Uterus (tissue), 4 donors: ENCODE results near the gene SRRM1. TPM values are rescaled to one million over a fixed set of nuclear protein-coding genes. Genes with fewer than 3 reads are reported as not detected.

Source experiments
- DNase-seq, 2 donors: peaks; one replicate each; pipeline ENCODE4 v3.0.0-alpha.2; 2019 to 2020
- H3K27ac ChIP-seq, 2 donors: fragments of 200-600 bp; sonication (generic); 1 replicate in 1 of 2; 2 replicates in 1 of 2; pipeline ENCODE4 v1.5.1; 2016 to 2018
- H3K27me3 ChIP-seq, 2 donors: fragments of 200-600 bp; sonication (generic); one replicate each; pipeline ENCODE4 v1.5.1; 2018 to 2019; ENCODE audit warnings: control low read depth in 1 of 2
- H3K36me3 ChIP-seq, 2 donors: fragments of 200-600 bp; sonication (generic); one replicate each; pipeline ENCODE4 v1.5.1; 2019; ENCODE audit warnings: control low read depth in 1 of 2
- H3K4me1 ChIP-seq, 2 donors: fragments of 200-600 bp; sonication (generic); one replicate each; pipeline ENCODE4 v1.5.1; 2018 to 2019; ENCODE audit warnings: control low read depth in 1 of 2
- H3K4me3 ChIP-seq, 2 donors: fragments of 200-600 bp; sonication (generic); 1 replicate in 1 of 2; 2 replicates in 1 of 2; pipeline ENCODE4 v1.5.1; 2018 to 2019; ENCODE audit warnings: mild to moderate bottlenecking in 1 of 2
- H3K9me3 ChIP-seq, 2 donors: fragments of 200-600 bp; sonication (generic); one replicate each; pipeline ENCODE4 v1.5.1; 2019; ENCODE audit warnings: control low read depth in 1 of 2
- CTCF ChIP-seq, 4 experiments: fragments of 200-600 bp in 2 of 4; fragments of 450-650 bp in 2 of 4; sonication (generic) in 2 of 4; IDR thresholded peaks; one replicate each; pipeline ENCODE4 v1.5.1; 2016 to 2019; ENCODE audit warnings: antibody characterized with exemption in 4 of 4, mild to moderate bottlenecking in 2 of 4, moderate library complexity in 1 of 4
- POLR2A ChIP-seq, 2 donors: fragments of 450-650 bp; IDR thresholded peaks; one replicate each; pipeline ENCODE4 v1.6.1; 2016; ENCODE audit warnings: antibody characterized with exemption in 2 of 2, mild to moderate bottlenecking in 1 of 2, moderate library complexity in 1 of 2
- intact Hi-C: fragments of 100-400 bp; cut with DNase I; formaldehyde crosslinking; loops from one replicate; pipeline ENCODE4 v1.15.1; 2023; ENCODE audit warnings: low total_unique reads
- total RNA-seq, 4 donors: library from RNA; depleted of rRNA in 3 of 4; stranded (reverse); fragments of >200 nt in 3 of 4; gene quantifications; one replicate each; pipeline versions ENCODE4 v1.1.0 to v1.2.4, GENCODE V29; 2014 to 2023
- donor health status: DM: yes; HTN: yes; CAD: no.

SRRM1 gene
- total RNA-seq, 4 donors from 2014 or later: 92.6 to 177 (median 129) TPM

DNA sequence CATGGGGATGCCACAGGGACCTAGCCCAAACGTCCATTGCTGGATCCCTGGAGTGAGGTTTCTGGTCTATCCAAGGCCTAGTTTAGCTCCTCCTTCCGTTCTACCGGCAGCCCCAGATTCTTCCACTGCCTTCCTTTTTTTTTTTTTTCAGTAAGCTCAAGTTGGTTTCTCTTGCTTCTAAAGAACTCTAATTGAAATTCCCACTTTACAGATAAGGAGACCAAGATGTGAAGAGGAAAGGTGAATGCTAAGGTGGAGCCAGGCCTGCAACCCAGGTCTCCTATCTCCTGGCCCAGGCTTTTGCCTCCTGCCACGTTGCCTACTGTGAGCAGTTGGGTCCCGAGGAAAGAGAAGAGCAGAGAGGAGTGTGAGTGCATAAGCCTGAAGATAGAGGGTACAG is 70.6 kb downstream of the SRRM1 start:
- DNase-seq: no peak
- Histone ChIP-seq H3K4me3 (no peak overlapping the region), H3K36me3 (no peaks in the 10 kb centered on the region), H3K4me1 (no peaks in the 10 kb centered on the region), H3K27me3 (no peaks in the 10 kb centered on the region), H3K9me3 (no peaks in the 10 kb centered on the region), H3K27ac (no peak overlapping the region)
- intact Hi-C loops: no loop called here
- TF ChIP-seq POLR2A (IDR thresholded peaks at IDR 0.05): no peak
- TF ChIP-seq CTCF (IDR thresholded peaks at IDR 0.05): no peak

- intact Hi-C loops: no loop called here
- Histone ChIP-seq H3K27me3 (no peaks in the 10 kb centered on the region), H3K4me1 (no peaks in the 10 kb centered on the region), H3K4me3 (no peak overlapping the region), H3K27ac (no peak overlapping the region), H3K9me3 (no peaks in the 10 kb centered on the region), H3K36me3 (no peaks in the 10 kb centered on the region)
- DNase-seq: no peak
- TF ChIP-seq CTCF (IDR thresholded peaks at IDR 0.05) (no peak), POLR2A (IDR thresholded peaks at IDR 0.05) (no peak)
Observed at GRCh38 chr1:24714859-24715520, 71.9 kb downstream of the SRRM1 start.

DNA sequence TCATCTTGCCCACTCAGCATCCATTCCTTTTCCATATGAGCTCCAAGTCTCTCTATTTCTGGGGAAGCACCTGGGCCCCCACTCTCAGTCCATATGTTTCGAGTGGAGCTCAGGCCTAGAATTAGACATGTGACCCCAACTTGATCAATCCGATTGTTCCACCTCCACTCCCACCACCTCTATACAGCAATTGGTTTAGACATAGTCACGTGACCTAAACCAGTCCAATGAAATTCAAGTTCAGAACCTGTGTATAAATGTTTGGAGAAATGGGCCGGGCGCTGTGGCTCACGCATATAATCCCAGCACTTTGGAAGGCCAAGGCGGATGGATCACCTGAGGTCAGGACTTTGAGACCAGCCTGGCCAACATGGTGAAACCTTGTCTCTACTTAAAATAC is 72.6 kb downstream of the SRRM1 start:
- Histone ChIP-seq H3K36me3 (no peaks in the 10 kb centered on the region), H3K27ac (no peak overlapping the region), H3K9me3 (no peaks in the 10 kb centered on the region), H3K4me3 (no peak overlapping the region), H3K4me1 (no peaks in the 10 kb centered on the region), H3K27me3 (no peaks in the 10 kb centered on the region)
- intact Hi-C loops: no loop called here
- no peak for TF ChIP-seq POLR2A (IDR thresholded peaks at IDR 0.05)
- no peak for TF ChIP-seq CTCF (IDR thresholded peaks at IDR 0.05)
- no peak for DNase-seq

- Histone ChIP-seq H3K36me3 (no peaks in the 10 kb centered on the region), H3K9me3 (no peaks in the 10 kb centered on the region), H3K4me3 (no peak overlapping the region), H3K27me3 (no peaks in the 10 kb centered on the region), H3K27ac (peak overlapping the region in 1 of 2 donors; percentile 44), H3K4me1 (no peaks in the 10 kb centered on the region)
- DNase-seq: no peak
- no peak for TF ChIP-seq CTCF (IDR thresholded peaks at IDR 0.05)
- no peak for TF ChIP-seq POLR2A (IDR thresholded peaks at IDR 0.05)
- intact Hi-C loops: no loop called here
Observed at GRCh38 chr1:24717887-24718650, 75.0 kb downstream of the SRRM1 start.

- no peak overlapping the region for H3K4me3 ChIP-seq
- TF ChIP-seq CTCF (IDR thresholded peaks at IDR 0.05) (no peak), POLR2A (IDR thresholded peaks at IDR 0.05) (no peak)
- H3K36me3 ChIP-seq: no peaks in the 10 kb centered on the region
- no peaks in the 10 kb centered on the region for H3K4me1 ChIP-seq
- H3K27ac ChIP-seq: peak overlapping the region; percentile 48 to 62
- no peaks in the 10 kb centered on the region for H3K27me3 ChIP-seq
- intact Hi-C loops: no loop called here
- no peaks in the 10 kb centered on the region for H3K9me3 ChIP-seq
- peak; percentile 86 to 89 for DNase-seq
Observed at GRCh38 chr1:24720152-24720551, 77.0 kb downstream of the SRRM1 start.
